IMR-90 (cell line): Measurements from ENCODE around the gene GNG8. TPM values are rescaled to one million over a fixed set of nuclear protein-coding genes. Genes with fewer than 3 reads are reported as not detected.

ENCODE experiments used
- ATAC-seq: fragments of 200-7000 bp; cut with Tn5 transposase; 2 replicates; pipeline ENCODE4 v1.9.1; 2020; ENCODE audit warnings: low read depth, mild to moderate bottlenecking, moderate library complexity
- BruUV-seq: library from RNA; stranded (reverse); fragments of 400-500 nt; replicated peaks from 2 replicates; lab custom pipeline; 2021; lab: Mats Ljungman, UMichigan
- CTCF ChIA-PET: fragments of 300-600 bp; formaldehyde crosslinking; extraction: SDS; loops from one replicate; lab custom pipeline; 2021; ENCODE audit warnings: antibody characterized with exemption; lab: Yijun Ruan, JAX
- POLR2A ChIA-PET: fragments of 300-600 bp; sonication (Branson Sonifier 250); formaldehyde crosslinking; loops from one replicate; lab custom pipeline; 2022; ENCODE audit warnings: antibody characterized with exemption; ENCODE audit not compliant: unreplicated experiment; lab: Charles Lee
- DNase-seq: peaks from one replicate; pipeline ENCODE4 v3.0.0; 2013
- H2AFZ ChIP-seq: replicated peaks from 2 replicates; pipeline ENCODE3; 2013; ENCODE audit warnings: low read length, mild to moderate bottlenecking; ENCODE audit not compliant: poor library complexity
- H2AK5ac ChIP-seq: 2 replicates; pipeline ENCODE4 v1.6.1; 2013; ENCODE audit warnings: low read depth, low read length, inconsistent platforms
- H2AK9ac ChIP-seq: replicated peaks from 2 replicates; pipeline ENCODE3; 2013; ENCODE audit warnings: mild to moderate bottlenecking, low read depth, low read length, moderate library complexity; ENCODE audit not compliant: poor library complexity
- H2BK120ac ChIP-seq: 2 replicates; pipeline ENCODE4 v1.6.1; 2013; ENCODE audit warnings: low read depth, low read length, inconsistent platforms
- H2BK15ac ChIP-seq: 3 replicates; pipeline ENCODE4 v1.6.1; 2013; ENCODE audit warnings: low read depth, low read length, inconsistent platforms
- H2BK20ac ChIP-seq: 2 replicates; pipeline ENCODE4 v1.6.1; 2013; ENCODE audit warnings: low read depth, mild to moderate bottlenecking, inconsistent platforms, low read length, moderate library complexity
- H2BK5ac ChIP-seq: 2 replicates; pipeline ENCODE4 v1.6.1; 2013; ENCODE audit warnings: mild to moderate bottlenecking, low read depth, low read length, inconsistent platforms; ENCODE audit not compliant: poor library complexity, severe bottlenecking
- H3K14ac ChIP-seq: replicated peaks from 2 replicates; pipeline ENCODE4 v1.6.1; 2013; ENCODE audit warnings: low read depth, low read length, inconsistent platforms
- H3K18ac ChIP-seq: 2 replicates; pipeline ENCODE4 v1.6.1; 2013; ENCODE audit warnings: low read depth, low read length, control low read depth
- H3K23ac ChIP-seq: 2 replicates; pipeline ENCODE4 v1.6.1; 2013; ENCODE audit warnings: low read depth, low read length, inconsistent platforms
- H3K27ac ChIP-seq: 2 replicates; pipeline ENCODE4 v1.5.1; 2013; ENCODE audit warnings: mild to moderate bottlenecking, control low read depth, low read length; ENCODE audit not compliant: insufficient read depth
- H3K27me3 ChIP-seq: 2 replicates; pipeline ENCODE4 v1.6.1; 2013; ENCODE audit warnings: low read length; ENCODE audit not compliant: control insufficient read depth, insufficient read depth
- H3K36me3 ChIP-seq: 2 replicates; pipeline ENCODE4 v1.6.1; 2013; ENCODE audit warnings: low read length, mixed read lengths; ENCODE audit not compliant: control insufficient read depth, insufficient read depth
- H3K4ac ChIP-seq: 2 replicates; pipeline ENCODE4 v1.6.1; 2013; ENCODE audit warnings: low read depth, low read length, inconsistent platforms
- H3K4me1 ChIP-seq: 2 replicates; pipeline ENCODE4 v1.6.1; 2013; ENCODE audit warnings: low read length, mixed read lengths; ENCODE audit not compliant: control insufficient read depth, insufficient read depth
- H3K4me2 ChIP-seq: 2 replicates; pipeline ENCODE4 v1.6.1; 2013; ENCODE audit warnings: low read depth, mild to moderate bottlenecking, control low read depth, low read length, moderate library complexity
- H3K4me3 ChIP-seq: 2 replicates; pipeline ENCODE4 v1.5.1; 2013; ENCODE audit warnings: low read depth, mild to moderate bottlenecking, control low read depth, low read length, moderate library complexity; ENCODE audit not compliant: insufficient read depth
- H3K56ac ChIP-seq: 2 replicates; pipeline ENCODE4 v1.6.1; 2013; ENCODE audit warnings: low read length, inconsistent platforms; ENCODE audit not compliant: insufficient read depth; ENCODE audit errors: extremely low read depth
- H3K79me1 ChIP-seq, 2 experiments: 2 replicates each; pipeline ENCODE4 v1.6.1; 2013; ENCODE audit warnings: low read length in 2 of 2, inconsistent platforms in 1 of 2, low read depth in 1 of 2
- H3K9ac ChIP-seq: 2 replicates; pipeline ENCODE4 v1.6.1; 2013; ENCODE audit warnings: low read depth, low read length, control low read depth
- H3K9me1 ChIP-seq: 2 replicates; pipeline ENCODE4 v1.6.1; 2013; ENCODE audit warnings: low read length, inconsistent platforms; ENCODE audit not compliant: insufficient read depth
- H3K9me3 ChIP-seq: 2 replicates; pipeline ENCODE4 v1.6.1; 2013; ENCODE audit warnings: low read length; ENCODE audit not compliant: control insufficient read depth, insufficient read depth
- H4K20me1 ChIP-seq: 2 replicates; pipeline ENCODE4 v1.6.1; 2013; ENCODE audit warnings: low read length, inconsistent platforms; ENCODE audit not compliant: insufficient read depth
- H4K5ac ChIP-seq: 2 replicates; pipeline ENCODE4 v1.6.1; 2013; ENCODE audit warnings: mild to moderate bottlenecking, low read depth, low read length, control low read depth
- H4K8ac ChIP-seq, 2 experiments: 2 replicates each; pipeline ENCODE4 v1.6.1; 2013; ENCODE audit warnings: low read depth in 2 of 2, low read length in 2 of 2, control low read depth in 1 of 2, inconsistent platforms in 1 of 2
- H4K91ac ChIP-seq: 2 replicates; pipeline ENCODE4 v1.6.1; 2013; ENCODE audit warnings: low read depth, low read length, inconsistent platforms; ENCODE audit not compliant: insufficient read depth
- RCOR1 ChIP-seq: IDR thresholded peaks from 2 replicates; pipeline ENCODE4 v1.6.1; 2012; ENCODE audit warnings: mild to moderate bottlenecking, low read length, improper control_type of control experiment; ENCODE audit not compliant: insufficient replicate concordance
- WGBS, 2 experiments: methylation state at CpG; one replicate each; pipeline versions ENCODE4 v1.1.5 to v1.1.7; 2013; ENCODE audit warnings: missing lambda C conversion rate in 2 of 2; ENCODE audit not compliant: insufficient read length in 1 of 2; ENCODE audit errors: extremely low coverage in 2 of 2; 5-methylcytosine and 5-hydroxymethylcytosine counted together
- dilution Hi-C: fragments of 300-500 bp; cut with HindIII; formaldehyde crosslinking; loops from one replicate; pipeline ENCODE4 v1.14.3; 2018; ENCODE audit warnings: low sequenced_read_pairs; ENCODE audit not compliant: unreplicated experiment
- in situ Hi-C: fragments of 300-500 bp; cut with MboI; formaldehyde crosslinking; loops from 3 replicates; pipeline ENCODE4 v1.14.3; 2019; ENCODE audit warnings: low sequenced_read_pairs, inconsistent platforms, mixed read lengths
- intact Hi-C: fragments of 100-400 bp; cut with micrococcal nuclease; formaldehyde crosslinking; loops from 2 replicates; pipeline ENCODE4 v1.10.0; 2022
- polyA plus RNA-seq, 3 experiments: library from polyadenylated mRNA; depleted of rRNA; stranded (reverse); fragments of >200 nt; gene quantifications; 2 replicates each; pipeline ENCODE4 v1.2.3, GENCODE V29; 2012; ENCODE audit warnings: low replicate concordance in 1 of 3
- total RNA-seq: library from RNA; depleted of rRNA; stranded (reverse); fragments of >200 nt; gene quantifications from 2 replicates; pipeline ENCODE4 v1.2.3, GENCODE V29; 2012

The GNG8 gene
- total and polyA plus RNA-seq, 2 of the 4 experiments (the other 2 are of a cell fraction): not detected

DNA sequence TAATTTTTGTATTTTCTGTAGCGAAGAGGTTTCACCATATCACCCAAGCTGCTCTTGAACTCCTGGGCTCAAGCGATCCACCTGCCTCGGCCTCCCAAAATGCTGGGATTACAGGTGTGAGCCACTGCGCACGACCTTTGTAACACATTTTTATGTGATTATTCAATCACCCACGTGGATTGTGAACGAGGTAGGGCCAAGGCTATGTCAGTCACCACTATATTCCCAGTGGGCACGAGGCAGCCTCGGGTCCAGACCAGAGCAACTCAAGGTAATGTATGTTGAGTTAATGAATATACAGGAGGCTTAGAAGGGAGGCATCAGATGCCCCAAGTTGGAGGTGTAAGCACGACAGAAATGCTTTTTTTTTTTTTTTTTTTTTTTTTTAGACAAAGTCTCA lies 20.0 kb downstream of the GNG8 start:
- peaks cover 14% of the 10 kb centered on the region for H4K20me1 ChIP-seq
- no peak overlapping the region for H3K27ac ChIP-seq
- no peak overlapping the region for H2BK120ac ChIP-seq
- H3K36me3 ChIP-seq: peaks cover 3% of the 10 kb centered on the region
- H3K23ac ChIP-seq: no peak overlapping the region
- no peak overlapping the region for H3K18ac ChIP-seq
- no peak overlapping the region for H4K5ac ChIP-seq
- DNase-seq (no peak), ATAC-seq (no peak)
- H3K4me1 ChIP-seq: peaks cover 19% of the 10 kb centered on the region
- no peak overlapping the region for H2BK20ac ChIP-seq
- no peak overlapping the region for H2AFZ ChIP-seq
- dilution Hi-C loops: no loop called here
- H3K4ac ChIP-seq: 0 out of 2 replicates have a peak overlapping the region, but pooled peaks have one; percentile 1
- no peaks in the 10 kb centered on the region for H3K9me3 ChIP-seq
- H3K14ac ChIP-seq: 0 out of 2 replicates have a peak overlapping the region, but pooled peaks have one; percentile 5
- H3K9me1 ChIP-seq: peaks cover 15% of the 10 kb centered on the region; the same call in 1 of the 2 replicates
- H3K27me3 ChIP-seq: no peaks in the 10 kb centered on the region
- H2AK9ac ChIP-seq: no peak overlapping the region
- no peak overlapping the region for H4K8ac ChIP-seq
- H4K91ac ChIP-seq: no peak overlapping the region
- H2AK5ac ChIP-seq: peak overlapping the region; percentile 70
- no peak overlapping the region for H3K4me2 ChIP-seq
- H2BK15ac ChIP-seq: no peak overlapping the region
- no peak for TF ChIP-seq RCOR1
- intact Hi-C loops: loop anchor here (10.0 kb wide), 1 partner anchor 129 kb away; the partner anchor contains the start of genes FKRP and STRN4
- in situ Hi-C loops: no loop called here
- ChIA-PET POLR2A (no interaction called here), CTCF (interaction anchor here (1.7 to 2.0 kb wide), 2 partner anchors 43 to 46 kb away, joined by 4 to 18 read pairs; partner anchors contain the start of gene DACT3)
- H2BK5ac ChIP-seq: no peak overlapping the region
- no peak overlapping the region for H3K4me3 ChIP-seq
- no TSS peak for BruUV-seq
- no peak overlapping the region for H3K56ac ChIP-seq
- no peaks in the 10 kb centered on the region for H3K79me1 ChIP-seq
- H3K9ac ChIP-seq: no peak overlapping the region
- 80% methylated on average over 1 of the region's 10 CpGs; no CpG with 5 or more reads in 1 of the 2 experiments for WGBS, 2 experiments
